HG02970 (cell line): ENCODE measurements around the gene ST8SIA6.
A peak's percentile ranks its signal among the peaks of the same experiment; 100 is the strongest.
"Not testable (repeated sequence)": the region's sequence is repeated elsewhere in the genome, so short reads cannot be mapped to it uniquely, and the experiment has no call there.

ENCODE experiments used
- ATAC-seq: cut with Tn5 transposase; IDR thresholded peaks from one replicate; pipeline ENCODE4 v1.9.1; 2021; ENCODE audit warnings: mild to moderate bottlenecking, moderate library complexity, moderate number of reproducible peaks; ENCODE audit not compliant: unreplicated experiment, low FRiP score

The ST8SIA6 gene

DNA sequence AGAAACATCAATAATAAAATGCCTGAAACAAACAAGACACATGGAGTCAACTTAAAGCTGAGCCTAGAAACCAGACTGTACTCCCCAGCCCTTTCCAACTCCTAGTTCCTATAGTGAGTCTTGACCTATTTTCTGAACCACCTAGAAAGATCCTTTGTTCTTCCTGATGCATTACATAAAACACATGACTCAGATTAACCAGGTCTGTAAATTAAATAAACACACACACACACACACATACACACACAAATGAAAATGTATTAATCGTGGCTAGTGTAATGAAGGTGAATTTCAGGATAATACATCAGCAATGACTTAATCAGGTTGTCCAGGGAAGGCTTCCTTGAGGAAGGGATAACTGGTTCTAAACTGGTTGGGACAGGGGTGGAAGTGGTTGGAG lies 104.7 kb downstream of the ST8SIA6 start:
- no peak for ATAC-seq

DNA sequence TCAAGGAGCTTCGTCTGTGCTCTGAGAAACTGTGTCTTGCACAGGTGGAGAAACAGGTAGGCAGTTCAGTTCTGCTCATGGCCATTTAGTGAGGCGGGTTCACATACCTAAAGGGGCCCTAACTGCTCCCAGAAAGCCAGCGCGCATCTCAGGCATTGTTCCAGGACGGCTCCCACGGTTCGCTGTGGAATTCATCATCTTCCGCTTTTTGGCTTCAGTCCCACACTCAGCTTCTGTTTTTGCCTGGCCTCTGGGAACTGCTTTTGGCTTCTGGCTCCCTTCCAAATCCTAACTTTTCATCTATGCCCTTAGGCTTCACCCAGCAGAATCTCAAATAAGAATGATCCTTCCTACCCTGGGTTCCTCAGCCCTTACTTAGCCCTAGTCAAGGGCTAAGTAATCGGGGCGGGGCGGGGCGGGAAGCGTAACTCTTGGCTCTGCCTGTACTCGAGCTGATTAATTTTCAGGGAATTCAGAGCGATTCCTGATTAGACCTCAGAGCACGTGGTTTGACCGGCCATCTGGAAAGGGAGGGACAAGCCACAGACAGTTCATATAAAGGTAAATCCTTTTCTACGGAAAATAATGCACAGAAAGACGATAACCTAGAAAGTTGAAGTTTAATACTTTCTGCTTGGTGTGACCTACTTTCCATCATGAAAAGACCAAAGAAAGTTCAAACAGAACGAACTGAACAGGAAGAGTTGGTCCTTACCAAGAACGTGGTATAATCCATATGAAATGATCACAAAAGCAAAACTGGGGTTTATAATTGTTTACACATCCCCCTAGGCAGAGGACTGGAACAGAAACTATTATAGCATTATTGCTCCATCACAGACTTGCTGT lies 105.7 kb downstream of the ST8SIA6 start:
- no peak for ATAC-seq

DNA sequence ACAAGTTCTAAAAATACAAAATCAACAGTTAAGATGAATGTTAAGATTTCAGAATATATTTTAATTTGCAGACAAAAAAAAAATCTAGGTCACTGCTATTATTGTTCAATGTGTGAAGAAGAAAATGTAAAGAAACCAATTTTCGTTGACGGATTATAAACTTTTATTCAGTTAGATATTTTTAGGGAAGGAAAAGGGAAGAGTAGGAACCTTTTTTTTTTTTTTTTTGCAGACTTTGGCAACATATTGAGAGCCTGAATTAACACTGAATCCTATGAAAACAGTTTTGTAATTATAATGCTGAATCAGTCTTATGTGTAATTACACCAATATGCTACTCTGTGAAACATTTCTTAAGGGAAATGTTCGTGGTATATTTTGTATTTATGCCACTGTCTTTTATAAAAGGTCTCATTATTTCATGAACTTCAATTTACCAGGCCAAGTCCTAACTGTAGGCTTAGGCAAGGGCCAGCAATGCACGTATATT lies 106.3 kb downstream of the ST8SIA6 start:
- no peak for ATAC-seq

GRCh38 chr10:17344206-17344605 lies 110.2 kb downstream of the ST8SIA6 start:
- no peak for ATAC-seq

- ATAC-seq: no peak
These were observed 111.3 kb downstream of the ST8SIA6 start for GRCh38 chr10:17343118-17343517.

GRCh38 chr10:17340144-17340829 lies 114.1 kb downstream of the ST8SIA6 start:
- no peak for ATAC-seq

GRCh38 chr10:17335065-17335464 lies 119.3 kb downstream of the ST8SIA6 start:
- ATAC-seq: no peak

DNA sequence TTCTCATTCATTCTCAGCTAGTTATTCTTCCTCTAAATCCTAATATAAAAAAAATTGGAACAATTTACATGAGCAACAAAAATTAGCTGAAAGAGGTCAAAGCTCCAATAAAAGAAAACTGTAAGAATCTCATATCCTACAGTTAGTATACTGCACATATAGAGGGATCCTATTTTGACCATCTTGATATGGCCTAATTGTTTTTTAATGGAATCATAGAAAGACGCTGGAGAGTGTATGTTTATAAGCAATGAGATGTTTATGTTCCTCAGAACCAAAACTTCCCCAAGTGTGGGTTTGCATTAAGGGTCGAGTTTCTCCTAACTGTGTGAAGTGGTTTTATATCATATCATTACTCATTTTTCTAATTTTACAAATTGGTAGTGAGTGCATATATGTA lies 123.9 kb downstream of the ST8SIA6 start:
- no peak for ATAC-seq

- ATAC-seq: no peak
These were observed 128.0 kb downstream of the ST8SIA6 start for GRCh38 chr10:17326377-17326776.

DNA sequence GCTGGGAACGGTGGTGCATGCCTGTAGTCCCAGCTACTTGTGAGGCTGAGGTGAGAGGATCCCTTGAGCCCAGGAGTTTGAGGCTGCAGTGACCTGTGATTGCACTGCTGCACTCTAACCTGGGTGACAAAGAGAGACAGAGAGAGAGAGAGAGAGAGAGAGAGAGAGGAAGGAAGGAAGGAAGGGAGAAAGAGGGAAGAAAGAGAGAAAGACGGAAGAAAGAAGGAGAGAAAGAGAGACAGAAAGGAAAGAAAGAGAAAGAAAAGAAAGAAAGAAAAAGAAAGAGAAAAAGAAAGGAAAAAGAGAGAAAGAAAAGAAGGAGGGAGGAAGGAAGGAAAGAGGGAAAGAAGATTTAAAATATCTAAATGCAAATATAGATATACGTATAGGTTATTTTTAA lies 132.4 kb downstream of the ST8SIA6 start:
- ATAC-seq: not testable (repeated sequence)

DNA sequence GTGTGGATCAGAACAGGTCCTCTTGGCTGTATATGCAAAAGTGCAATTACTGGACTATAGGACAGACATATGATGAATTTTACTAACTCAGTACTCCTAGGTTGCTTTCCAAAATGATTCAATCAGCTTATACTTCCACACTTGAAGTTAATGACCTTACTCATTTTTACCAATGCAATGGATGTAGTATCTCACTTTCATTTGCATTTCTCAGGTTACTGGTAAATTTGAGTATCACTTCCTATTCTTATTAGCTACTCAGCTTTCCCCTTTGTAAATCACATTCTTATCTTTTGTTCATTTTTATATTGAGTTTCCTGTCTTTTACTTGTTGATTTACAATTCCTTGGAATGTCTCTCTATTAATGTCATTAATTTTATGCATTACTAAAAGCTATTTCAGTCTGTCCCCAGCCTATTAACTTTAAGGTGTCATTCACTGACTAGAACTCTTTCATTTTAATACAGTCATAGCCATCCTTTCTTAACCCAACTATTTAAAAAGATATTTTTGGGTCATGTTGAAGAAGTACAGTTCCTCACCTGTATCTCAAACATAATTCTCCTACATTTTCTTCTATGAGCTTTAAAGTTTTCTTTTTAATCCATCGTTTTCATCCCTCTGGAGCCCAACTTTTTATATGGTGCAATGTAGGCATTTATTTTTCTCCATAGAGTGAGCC lies 137.8 kb downstream of the ST8SIA6 start:
- ATAC-seq: peak; percentile 92

- no peak for ATAC-seq
These were observed 145.0 kb downstream of the ST8SIA6 start for GRCh38 chr10:17309435-17309834.

DNA sequence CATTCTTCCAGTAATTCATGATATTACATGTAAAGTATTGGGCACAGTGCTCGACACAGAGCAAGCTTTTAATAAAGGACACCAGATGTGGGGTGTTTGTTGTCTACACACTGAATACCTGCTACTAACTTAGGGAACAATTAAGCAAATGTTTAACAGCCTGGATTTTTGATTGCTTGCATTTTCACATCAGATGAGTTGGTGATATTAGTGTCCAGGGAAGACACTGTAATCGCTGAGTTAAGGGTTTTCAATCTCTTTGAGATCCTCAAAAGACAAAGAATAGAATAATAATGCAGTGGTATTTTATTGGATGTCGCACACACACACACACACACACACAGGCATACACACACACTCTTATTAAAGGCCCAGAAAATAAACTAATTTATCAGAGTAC lies 147.3 kb downstream of the ST8SIA6 start:
- no peak for ATAC-seq

- no peak for ATAC-seq
These were observed 162.0 kb downstream of the ST8SIA6 start for GRCh38 chr10:17292375-17292774.

DNA sequence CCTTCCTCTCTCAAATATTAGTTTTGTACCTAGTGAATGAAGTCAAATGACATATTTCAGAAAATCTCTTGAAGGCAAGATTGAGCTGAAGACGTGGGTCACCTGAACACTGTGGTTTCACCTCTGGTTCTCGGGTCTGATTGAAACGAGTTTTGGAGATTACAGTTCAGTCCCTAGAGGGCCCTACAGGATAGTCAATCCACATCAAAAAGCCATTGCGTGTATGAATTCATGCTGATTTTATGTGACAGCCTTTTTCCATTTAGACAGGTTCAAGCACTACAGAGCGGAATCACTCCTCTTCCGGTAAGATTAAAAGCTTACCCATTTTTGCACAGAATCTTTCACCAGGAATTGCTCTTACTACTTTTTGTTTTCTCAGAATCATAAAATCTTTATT lies 164.2 kb downstream of the ST8SIA6 start:
- no peak for ATAC-seq

- no peak for ATAC-seq
These were observed 164.6 kb downstream of the ST8SIA6 start for GRCh38 chr10:17289763-17290162.

- ATAC-seq: no peak
These were observed 167.5 kb downstream of the ST8SIA6 start for GRCh38 chr10:17286562-17287550.

DNA sequence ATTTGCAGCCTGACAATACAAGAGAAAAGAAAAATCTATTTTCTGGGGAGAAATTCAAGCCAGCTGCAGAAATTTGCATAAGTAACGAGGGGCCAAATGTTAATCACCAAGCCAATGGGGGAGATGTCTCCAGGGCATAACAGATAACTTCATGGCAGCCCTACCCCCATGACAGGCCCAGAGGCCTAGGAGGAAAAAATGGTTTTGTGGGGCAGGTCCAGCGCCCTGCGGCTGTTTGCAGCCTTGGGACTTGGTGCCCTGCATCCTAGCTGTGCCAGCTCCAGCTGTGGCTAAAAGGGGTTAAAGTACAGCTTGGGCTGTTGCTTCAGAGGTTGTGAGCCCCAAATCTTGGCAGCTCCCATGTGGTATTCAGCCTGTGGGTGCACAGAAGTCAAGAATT lies 172.1 kb downstream of the ST8SIA6 start:
- no peak for ATAC-seq

- no peak for ATAC-seq
These were observed 175.7 kb downstream of the ST8SIA6 start for GRCh38 chr10:17278607-17279240.
